Ovary (tissue), 3 donors: ENCODE results near the gene SVIL.

Source experiments
- POLR2A ChIP-seq: fragments of 450-650 bp; IDR thresholded peaks from one replicate; pipeline ENCODE4 v1.6.1; 2017; ENCODE audit warnings: antibody characterized with exemption, mild to moderate bottlenecking, moderate library complexity
- TF ChIP-seq, protein P1 (sequence below), 3 donors: fragments of 450-650 bp in 2 of 3; fragments of 200-600 bp in 1 of 3; IDR thresholded peaks; one replicate each; pipeline versions ENCODE4 v1.5.1 to v1.8.0; 2016 to 2022; ENCODE audit warnings: antibody characterized with exemption in 3 of 3, mild to moderate bottlenecking in 1 of 3
- donor health status: DM: no; HTN: no; CAD: no.

DNA sequence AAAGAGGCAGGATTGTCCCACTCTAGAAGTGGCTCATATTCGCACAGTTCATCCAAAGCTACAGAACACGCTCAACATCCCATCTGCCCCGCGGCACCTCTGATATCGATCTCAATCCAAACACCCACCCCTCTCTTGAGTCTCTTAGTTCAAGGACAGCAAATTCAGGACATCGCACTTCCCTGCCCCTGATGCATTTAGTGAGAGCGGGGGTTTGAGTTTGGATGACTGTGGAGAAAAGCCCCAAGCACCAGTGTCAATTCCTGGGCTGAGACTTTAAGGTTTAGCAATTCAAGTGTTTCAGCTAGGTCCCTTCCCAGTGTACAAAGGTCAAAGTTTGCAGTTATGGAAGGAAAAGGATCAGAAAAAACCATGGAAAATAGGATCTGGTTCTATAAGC, 179.7 kb downstream of the SVIL start:
- TF ChIP-seq, protein P1, sequence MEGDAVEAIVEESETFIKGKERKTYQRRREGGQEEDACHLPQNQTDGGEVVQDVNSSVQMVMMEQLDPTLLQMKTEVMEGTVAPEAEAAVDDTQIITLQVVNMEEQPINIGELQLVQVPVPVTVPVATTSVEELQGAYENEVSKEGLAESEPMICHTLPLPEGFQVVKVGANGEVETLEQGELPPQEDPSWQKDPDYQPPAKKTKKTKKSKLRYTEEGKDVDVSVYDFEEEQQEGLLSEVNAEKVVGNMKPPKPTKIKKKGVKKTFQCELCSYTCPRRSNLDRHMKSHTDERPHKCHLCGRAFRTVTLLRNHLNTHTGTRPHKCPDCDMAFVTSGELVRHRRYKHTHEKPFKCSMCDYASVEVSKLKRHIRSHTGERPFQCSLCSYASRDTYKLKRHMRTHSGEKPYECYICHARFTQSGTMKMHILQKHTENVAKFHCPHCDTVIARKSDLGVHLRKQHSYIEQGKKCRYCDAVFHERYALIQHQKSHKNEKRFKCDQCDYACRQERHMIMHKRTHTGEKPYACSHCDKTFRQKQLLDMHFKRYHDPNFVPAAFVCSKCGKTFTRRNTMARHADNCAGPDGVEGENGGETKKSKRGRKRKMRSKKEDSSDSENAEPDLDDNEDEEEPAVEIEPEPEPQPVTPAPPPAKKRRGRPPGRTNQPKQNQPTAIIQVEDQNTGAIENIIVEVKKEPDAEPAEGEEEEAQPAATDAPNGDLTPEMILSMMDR (IDR thresholded peaks at IDR 0.05), result no peak
- TF ChIP-seq POLR2A, result no peak
